ENCODE measurements around the gene CHEK1.
"Not testable (repeated sequence)": the region's sequence is repeated elsewhere in the genome, so short reads cannot be mapped to it uniquely, and the experiment has no call there.

CHEK1 gene

DNA sequence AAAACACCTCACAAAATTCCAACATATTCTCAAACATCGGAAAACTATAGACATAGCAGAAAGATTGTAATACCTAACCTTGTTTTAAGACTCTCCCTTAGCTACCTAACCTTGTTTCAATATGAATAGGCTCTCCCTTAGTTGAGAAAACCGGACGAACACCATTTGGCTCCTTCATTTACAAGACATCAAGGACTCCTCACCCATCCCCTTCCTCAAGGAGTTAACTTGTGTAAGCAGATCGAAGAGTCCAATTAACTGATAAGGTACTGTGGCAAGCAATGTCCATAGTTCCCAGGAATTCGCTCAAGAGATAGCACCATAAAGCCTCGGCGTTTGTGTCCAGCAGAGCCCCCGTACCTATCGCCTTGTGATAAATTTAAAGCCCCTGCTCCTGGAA, 60.3 kb downstream of the CHEK1 start:
- no peak for FAIRE-seq
- DNase-seq (ENCODE audit: insufficient read length, low spot score) = no peak
- TF ChIP-seq POLR2A (IDR thresholded peaks at IDR 0.05; ENCODE audit: low read depth, low read length) = no peak
- TF ChIP-seq TAF1 (IDR thresholded peaks at IDR 0.05; ENCODE audit: low read depth, low read length) = no peak
- TF ChIP-seq PAX5 (IDR thresholded peaks at IDR 0.05; ENCODE audit: insufficient read depth, low read length, severe bottlenecking) = no peak
- no peak for TF ChIP-seq SPI1 (IDR thresholded peaks at IDR 0.05; ENCODE audit: low read depth, low read length)
- no peak for TF ChIP-seq POLR2AphosphoS5 (IDR thresholded peaks at IDR 0.05; ENCODE audit: low read depth, low read length)
- no peak for TF ChIP-seq POU2F2 (IDR thresholded peaks at IDR 0.05; ENCODE audit: low read depth, low read length)

GRCh38 chr11:125688066-125688465, 63.1 kb downstream of the CHEK1 start:
- FAIRE-seq (no peak), DNase-seq (ENCODE audit: insufficient read length, low spot score) (no peak)
- TF ChIP-seq POLR2A (IDR thresholded peaks at IDR 0.05; ENCODE audit: low read depth, low read length) = no peak
- no peak for TF ChIP-seq TAF1 (IDR thresholded peaks at IDR 0.05; ENCODE audit: low read depth, low read length)
- TF ChIP-seq POU2F2 (IDR thresholded peaks at IDR 0.05; ENCODE audit: low read depth, low read length) = no peak
- no peak for TF ChIP-seq SPI1 (IDR thresholded peaks at IDR 0.05; ENCODE audit: low read depth, low read length)
- no peak for TF ChIP-seq POLR2AphosphoS5 (IDR thresholded peaks at IDR 0.05; ENCODE audit: low read depth, low read length)
- no peak for TF ChIP-seq PAX5 (IDR thresholded peaks at IDR 0.05; ENCODE audit: insufficient read depth, low read length, severe bottlenecking)

GRCh38 chr11:125688632-125689031, 63.7 kb downstream of the CHEK1 start:
- DNase-seq (ENCODE audit: insufficient read length, low spot score) (no peak), FAIRE-seq (no peak)
- TF ChIP-seq PAX5 (IDR thresholded peaks at IDR 0.05; ENCODE audit: insufficient read depth, low read length, severe bottlenecking) = no peak
- TF ChIP-seq TAF1 (IDR thresholded peaks at IDR 0.05; ENCODE audit: low read depth, low read length) = no peak
- TF ChIP-seq POLR2AphosphoS5 (IDR thresholded peaks at IDR 0.05; ENCODE audit: low read depth, low read length) = no peak
- TF ChIP-seq SPI1 (IDR thresholded peaks at IDR 0.05; ENCODE audit: low read depth, low read length) = no peak
- no peak for TF ChIP-seq POLR2A (IDR thresholded peaks at IDR 0.05; ENCODE audit: low read depth, low read length)
- TF ChIP-seq POU2F2 (IDR thresholded peaks at IDR 0.05; ENCODE audit: low read depth, low read length) = no peak

DNA sequence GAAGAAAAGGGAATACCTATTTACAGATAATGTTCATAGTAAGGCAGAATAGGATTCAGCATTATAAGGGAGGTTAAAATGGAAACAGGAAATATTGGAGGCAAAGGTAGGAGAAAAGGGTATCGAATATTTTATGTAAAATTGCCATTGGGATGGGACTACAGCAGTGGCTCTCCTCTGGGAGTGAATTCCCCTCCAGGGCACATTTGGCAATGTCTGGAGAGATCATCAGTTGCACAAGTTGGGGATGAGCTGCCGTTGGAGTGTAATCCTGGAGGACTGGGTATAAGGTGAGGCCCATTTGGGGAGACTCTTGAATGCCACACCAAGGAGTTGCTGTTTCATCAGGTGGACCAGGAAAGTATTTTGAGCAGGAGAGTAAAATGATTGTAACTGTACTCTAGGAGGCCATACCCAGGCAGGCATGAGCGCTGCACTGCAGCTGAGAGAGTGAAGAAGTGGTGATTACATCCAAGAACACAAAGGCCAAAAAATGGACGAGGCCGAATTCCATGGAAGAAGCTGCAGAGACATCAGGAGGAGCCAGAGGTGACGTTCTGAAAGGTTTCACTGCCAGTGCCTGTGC, 64.4 kb downstream of the CHEK1 start:
- TF ChIP-seq POLR2AphosphoS5 (IDR thresholded peaks at IDR 0.05; ENCODE audit: low read depth, low read length) = no peak
- TF ChIP-seq POU2F2 (IDR thresholded peaks at IDR 0.05; ENCODE audit: low read depth, low read length) = no peak
- TF ChIP-seq SPI1 (IDR thresholded peaks at IDR 0.05; ENCODE audit: low read depth, low read length) = no peak
- TF ChIP-seq POLR2A (IDR thresholded peaks at IDR 0.05; ENCODE audit: low read depth, low read length) = no peak
- no peak for TF ChIP-seq PAX5 (IDR thresholded peaks at IDR 0.05; ENCODE audit: insufficient read depth, low read length, severe bottlenecking)
- FAIRE-seq = no peak
- no peak for DNase-seq (ENCODE audit: insufficient read length, low spot score)

GRCh38 chr11:125690006-125690405, 65.0 kb downstream of the CHEK1 start:
- FAIRE-seq (no peak), DNase-seq (ENCODE audit: insufficient read length, low spot score) (no peak)
- TF ChIP-seq PAX5 (IDR thresholded peaks at IDR 0.05; ENCODE audit: insufficient read depth, low read length, severe bottlenecking) (no peak), TAF1 (IDR thresholded peaks at IDR 0.05; ENCODE audit: low read depth, low read length) (no peak), SPI1 (IDR thresholded peaks at IDR 0.05; ENCODE audit: low read depth, low read length) (no peak), POLR2A (IDR thresholded peaks at IDR 0.05; ENCODE audit: low read depth, low read length) (no peak), POU2F2 (IDR thresholded peaks at IDR 0.05; ENCODE audit: low read depth, low read length) (no peak), POLR2AphosphoS5 (IDR thresholded peaks at IDR 0.05; ENCODE audit: low read depth, low read length) (no peak)

DNA sequence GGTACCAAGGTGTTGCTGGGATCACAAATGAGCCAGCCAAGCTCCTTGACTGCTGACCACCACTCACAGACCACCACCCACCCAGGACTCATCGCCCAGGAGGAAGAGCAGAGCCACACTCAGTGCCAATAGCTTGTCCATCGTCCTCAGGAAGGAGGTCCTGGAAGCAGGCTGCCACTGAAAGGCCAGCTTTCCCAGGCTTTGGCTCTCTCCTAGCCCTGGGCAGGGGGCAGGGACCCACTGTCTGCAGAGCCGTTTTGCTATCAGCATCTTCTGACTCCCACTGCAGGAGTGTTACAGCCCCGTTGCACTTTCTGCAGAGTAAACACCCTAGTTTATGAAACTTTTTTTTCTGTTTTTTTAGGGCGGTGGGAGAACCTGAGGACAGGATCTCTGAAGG, 67.9 kb downstream of the CHEK1 start:
- TF ChIP-seq PAX5 (IDR thresholded peaks at IDR 0.05; ENCODE audit: insufficient read depth, low read length, severe bottlenecking) = no peak
- TF ChIP-seq TAF1 (IDR thresholded peaks at IDR 0.05; ENCODE audit: low read depth, low read length) = no peak
- TF ChIP-seq POLR2AphosphoS5 (IDR thresholded peaks at IDR 0.05; ENCODE audit: low read depth, low read length) = no peak
- no peak for TF ChIP-seq POLR2A (IDR thresholded peaks at IDR 0.05; ENCODE audit: low read depth, low read length)
- no peak for TF ChIP-seq SPI1 (IDR thresholded peaks at IDR 0.05; ENCODE audit: low read depth, low read length)
- TF ChIP-seq POU2F2 (IDR thresholded peaks at IDR 0.05; ENCODE audit: low read depth, low read length) = no peak
- FAIRE-seq (no peak), DNase-seq (ENCODE audit: insufficient read length, low spot score) (no peak)

DNA sequence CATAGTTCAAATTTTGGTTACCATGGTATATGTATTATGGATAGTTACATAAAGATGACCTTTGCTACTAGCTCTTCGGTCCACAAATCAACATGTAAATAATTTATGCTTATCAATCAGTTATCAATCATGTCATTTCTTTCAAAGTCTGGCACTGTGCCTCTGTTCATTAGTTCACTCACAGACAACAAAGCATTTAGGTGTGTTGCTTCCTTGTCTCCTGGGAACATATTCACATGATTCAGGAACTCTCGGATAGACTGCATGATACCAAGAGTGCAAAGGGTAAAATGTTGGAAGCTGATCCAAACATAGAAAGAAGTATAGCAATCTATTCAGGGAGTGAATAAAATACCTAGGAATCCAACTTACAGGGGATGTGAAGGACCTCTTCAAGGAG, 70.0 kb downstream of the CHEK1 start:
- no peak for FAIRE-seq
- no peak for DNase-seq (ENCODE audit: insufficient read length, low spot score)
- TF ChIP-seq SPI1 (IDR thresholded peaks at IDR 0.05; ENCODE audit: low read depth, low read length) (no peak), POU2F2 (IDR thresholded peaks at IDR 0.05; ENCODE audit: low read depth, low read length) (no peak), POLR2A (IDR thresholded peaks at IDR 0.05; ENCODE audit: low read depth, low read length) (no peak), TAF1 (IDR thresholded peaks at IDR 0.05; ENCODE audit: low read depth, low read length) (no peak), PAX5 (IDR thresholded peaks at IDR 0.05; ENCODE audit: insufficient read depth, low read length, severe bottlenecking) (no peak), POLR2AphosphoS5 (IDR thresholded peaks at IDR 0.05; ENCODE audit: low read depth, low read length) (no peak)

GRCh38 chr11:125701018-125701610, 76.2 kb downstream of the CHEK1 start:
- TF ChIP-seq POU2F2 (IDR thresholded peaks at IDR 0.05; ENCODE audit: low read depth, low read length) (no peak), POLR2A (IDR thresholded peaks at IDR 0.05; ENCODE audit: low read depth, low read length) (no peak), POLR2AphosphoS5 (IDR thresholded peaks at IDR 0.05; ENCODE audit: low read depth, low read length) (no peak), SPI1 (IDR thresholded peaks at IDR 0.05; ENCODE audit: low read depth, low read length) (no peak), TAF1 (IDR thresholded peaks at IDR 0.05; ENCODE audit: low read depth, low read length) (no peak)
- DNase-seq (ENCODE audit: insufficient read length, low spot score) (no peak), FAIRE-seq (no peak)

GRCh38 chr11:125701858-125702621, 77.1 kb downstream of the CHEK1 start:
- no peak for TF ChIP-seq SPI1 (IDR thresholded peaks at IDR 0.05; ENCODE audit: low read depth, low read length)
- no peak for TF ChIP-seq POU2F2 (IDR thresholded peaks at IDR 0.05; ENCODE audit: low read depth, low read length)
- no peak for TF ChIP-seq PAX5 (IDR thresholded peaks at IDR 0.05; ENCODE audit: insufficient read depth, low read length, severe bottlenecking)
- TF ChIP-seq TAF1 (IDR thresholded peaks at IDR 0.05; ENCODE audit: low read depth, low read length) = no peak
- TF ChIP-seq POLR2AphosphoS5 (IDR thresholded peaks at IDR 0.05; ENCODE audit: low read depth, low read length) = no peak
- no peak for TF ChIP-seq POLR2A (IDR thresholded peaks at IDR 0.05; ENCODE audit: low read depth, low read length)
- DNase-seq (ENCODE audit: insufficient read length, low spot score) (no peak), FAIRE-seq (no peak)

DNA sequence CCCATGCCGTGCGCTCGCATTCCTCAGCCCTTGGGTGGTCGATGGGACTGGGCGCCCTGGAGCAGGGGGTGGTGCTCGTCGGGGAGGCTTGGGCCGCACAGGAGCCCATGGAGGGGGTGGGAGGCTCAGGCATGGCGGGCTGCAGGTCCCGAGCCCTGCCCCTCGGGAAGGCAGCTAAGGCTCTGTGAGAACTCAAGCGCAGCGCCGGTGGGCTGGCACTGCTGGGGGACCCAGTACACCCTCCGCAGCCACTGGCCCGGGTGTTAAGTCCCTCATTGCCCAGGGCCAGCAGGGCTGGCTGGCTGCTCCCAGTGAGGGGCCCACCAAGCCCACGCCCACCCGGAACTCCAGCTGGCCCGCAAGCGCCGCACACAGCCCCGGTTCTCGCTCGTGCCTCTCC, 79.7 kb downstream of the CHEK1 start:
- not testable (repeated sequence) for FAIRE-seq

More for the DNA sequence above, 79.7 kb downstream of the CHEK1 start:
- not testable (repeated sequence) for DNase-seq (ENCODE audit: insufficient read length, low spot score)
